Measurements from ENCODE around the gene VPS26A. TPM values are rescaled to one million over a fixed set of nuclear protein-coding genes. Genes with fewer than 3 reads are reported as not detected.

Gene VPS26A
- total RNA-seq, 4 donors from 2014 or later: 34.1 to 51.5 (median 39.4) TPM

DNA sequence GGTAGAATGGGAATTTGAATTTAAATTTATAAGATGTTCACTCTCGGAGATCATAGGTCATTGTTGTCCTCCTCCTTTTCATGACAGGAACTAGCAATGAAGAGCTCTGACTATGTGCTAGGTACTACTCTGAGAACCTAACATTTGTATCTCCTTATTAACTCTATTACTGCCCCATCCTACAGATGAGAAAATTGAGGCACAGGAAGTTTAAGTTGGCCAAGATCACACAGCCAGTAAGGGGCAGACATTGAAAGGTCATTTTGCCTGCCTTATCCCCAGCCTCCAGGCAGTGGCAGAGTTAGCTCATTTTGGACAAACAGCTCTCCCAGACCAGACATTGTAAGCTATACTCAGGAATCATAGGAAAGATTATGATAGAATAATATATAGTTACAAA lies 30.0 kb upstream of the VPS26A start:
- no peak overlapping the region for H3K4me3 ChIP-seq
- TF ChIP-seq EP300 (IDR thresholded peaks at IDR 0.05) (no peak), POLR2AphosphoS5 (IDR thresholded peaks at IDR 0.05) (no peak)
- TF ChIP-seq, protein P1, sequence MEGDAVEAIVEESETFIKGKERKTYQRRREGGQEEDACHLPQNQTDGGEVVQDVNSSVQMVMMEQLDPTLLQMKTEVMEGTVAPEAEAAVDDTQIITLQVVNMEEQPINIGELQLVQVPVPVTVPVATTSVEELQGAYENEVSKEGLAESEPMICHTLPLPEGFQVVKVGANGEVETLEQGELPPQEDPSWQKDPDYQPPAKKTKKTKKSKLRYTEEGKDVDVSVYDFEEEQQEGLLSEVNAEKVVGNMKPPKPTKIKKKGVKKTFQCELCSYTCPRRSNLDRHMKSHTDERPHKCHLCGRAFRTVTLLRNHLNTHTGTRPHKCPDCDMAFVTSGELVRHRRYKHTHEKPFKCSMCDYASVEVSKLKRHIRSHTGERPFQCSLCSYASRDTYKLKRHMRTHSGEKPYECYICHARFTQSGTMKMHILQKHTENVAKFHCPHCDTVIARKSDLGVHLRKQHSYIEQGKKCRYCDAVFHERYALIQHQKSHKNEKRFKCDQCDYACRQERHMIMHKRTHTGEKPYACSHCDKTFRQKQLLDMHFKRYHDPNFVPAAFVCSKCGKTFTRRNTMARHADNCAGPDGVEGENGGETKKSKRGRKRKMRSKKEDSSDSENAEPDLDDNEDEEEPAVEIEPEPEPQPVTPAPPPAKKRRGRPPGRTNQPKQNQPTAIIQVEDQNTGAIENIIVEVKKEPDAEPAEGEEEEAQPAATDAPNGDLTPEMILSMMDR (IDR thresholded peaks at IDR 0.05): no peak
- no peaks in the 10 kb centered on the region for H3K9me3 ChIP-seq
- ATAC-seq: no peak
- 73 to 90% methylated on average over 1 of the region's 1 CpG for WGBS, 2 donors (ENCODE audit: low coverage in 1 of 2)
- H3K36me3 ChIP-seq: peaks cover 0 to 8% of the 10 kb centered on the region in 2 donors
- peaks cover 0 to 4% (median 0%) of the 10 kb centered on the region in 3 donors for H3K4me1 ChIP-seq
- H3K27ac ChIP-seq: no peak overlapping the region
- no peaks in the 10 kb centered on the region for H3K27me3 ChIP-seq

DNA sequence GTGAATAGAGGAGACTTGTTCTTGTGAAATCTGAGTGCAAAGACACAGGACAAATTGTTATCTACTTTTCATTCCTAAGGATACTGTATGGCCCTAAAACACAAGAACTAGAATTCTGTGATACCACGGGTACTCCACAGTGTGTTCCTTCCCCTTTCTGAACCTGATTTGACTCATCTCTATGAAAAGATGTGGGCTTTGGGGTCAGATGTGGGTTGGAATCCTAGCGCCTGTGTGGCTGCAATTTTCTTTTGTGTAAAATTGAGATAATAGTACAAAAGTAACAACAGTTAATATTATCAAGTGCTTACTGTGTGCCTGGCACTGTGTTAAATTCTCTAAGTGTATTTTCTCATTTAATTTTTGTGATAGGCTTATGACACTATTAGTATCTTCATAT lies 27.9 kb upstream of the VPS26A start:
- no peak overlapping the region for H3K27ac ChIP-seq
- H3K27me3 ChIP-seq: peaks cover 4% of the 10 kb centered on the region
- H3K9me3 ChIP-seq: no peaks in the 10 kb centered on the region
- TF ChIP-seq POLR2A (IDR thresholded peaks at IDR 0.05) (no peak), EP300 (IDR thresholded peaks at IDR 0.05) (no peak), POLR2AphosphoS5 (IDR thresholded peaks at IDR 0.05) (no peak)
- TF ChIP-seq, protein P1 (IDR thresholded peaks at IDR 0.05): no peak
- 63 to 78% methylated on average over 2 of the region's 2 CpGs for WGBS, 2 donors (ENCODE audit: low coverage in 1 of 2)
- H3K4me3 ChIP-seq: no peak overlapping the region
- peaks cover 0 to 8% of the 10 kb centered on the region in 2 donors for H3K36me3 ChIP-seq
- ATAC-seq: no peak
- peaks cover 0 to 4% (median 0%) of the 10 kb centered on the region in 3 donors for H3K4me1 ChIP-seq

DNA sequence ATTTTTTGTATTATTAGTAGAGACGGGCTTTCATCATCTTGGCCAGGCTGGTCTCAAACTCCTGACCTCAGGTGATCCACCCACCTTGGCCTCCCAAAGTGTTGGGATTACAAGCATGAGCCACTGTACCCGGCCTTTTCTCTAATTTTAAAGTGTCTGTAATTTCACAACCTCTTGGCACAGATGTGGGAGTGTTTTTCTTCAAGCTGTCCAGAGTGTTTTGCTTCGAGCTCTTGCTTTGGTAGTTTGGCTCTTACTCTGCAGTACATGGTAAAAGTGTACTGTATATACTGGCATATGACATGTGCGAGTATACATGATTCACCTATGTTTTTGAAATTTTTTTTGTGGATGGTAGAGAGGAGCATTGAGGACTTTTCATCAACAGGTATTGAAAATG lies 26.2 kb upstream of the VPS26A start:
- H3K4me3 ChIP-seq: no peak overlapping the region
- TF ChIP-seq POLR2AphosphoS5 (IDR thresholded peaks at IDR 0.05): no peak
- no peak for TF ChIP-seq EP300 (IDR thresholded peaks at IDR 0.05)
- no peak for TF ChIP-seq POLR2A (IDR thresholded peaks at IDR 0.05)
- TF ChIP-seq, protein P1 (IDR thresholded peaks at IDR 0.05): no peak
- H3K36me3 ChIP-seq: peaks cover 0 to 8% of the 10 kb centered on the region in 2 donors
- H3K27me3 ChIP-seq: peaks cover 15% of the 10 kb centered on the region
- no peak for ATAC-seq
- WGBS, 2 donors (ENCODE audit: low coverage in 1 of 2): 79 to 89% methylated on average over 3 to 4 of the region's 4 CpGs
- no peaks in the 10 kb centered on the region for H3K9me3 ChIP-seq
- peaks cover 0 to 4% (median 0%) of the 10 kb centered on the region in 3 donors for H3K4me1 ChIP-seq
- no peak overlapping the region for H3K27ac ChIP-seq

DNA sequence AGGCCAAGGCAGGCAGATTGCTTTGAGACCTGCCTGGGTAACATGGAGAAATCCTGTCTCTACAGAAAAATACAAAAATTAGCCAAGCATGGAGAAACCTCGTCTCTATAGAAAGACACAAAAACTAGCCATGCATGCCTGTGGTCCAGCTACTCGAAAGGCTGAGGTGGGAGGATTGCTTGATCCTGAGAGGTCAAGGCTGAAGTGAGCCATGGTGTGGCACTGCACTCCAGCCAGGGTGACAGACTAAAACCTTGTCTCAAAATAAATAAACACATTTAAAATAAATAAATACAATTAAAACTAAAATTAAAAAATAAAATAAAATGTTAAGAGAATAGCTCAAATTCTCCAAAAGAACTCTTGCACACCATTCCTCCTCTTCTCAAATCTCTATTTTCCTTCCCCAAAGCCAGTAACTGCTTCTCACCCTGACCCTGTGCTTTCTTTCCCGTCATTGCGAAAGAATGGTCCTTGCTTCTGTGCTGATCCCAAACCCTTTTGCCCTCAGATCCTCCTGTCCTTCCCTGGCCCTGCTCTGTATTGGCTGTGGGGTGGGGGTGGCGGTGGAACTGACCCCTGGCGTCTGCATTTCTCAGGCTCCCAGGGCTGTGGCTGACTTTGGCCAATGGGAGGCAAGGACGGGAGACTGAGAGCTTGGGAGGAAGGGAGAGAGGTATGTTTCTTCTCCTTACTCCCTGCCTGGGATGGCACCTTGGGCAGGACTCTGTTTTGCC lies 23.7 kb upstream of the VPS26A start:
- no peaks in the 10 kb centered on the region for H3K4me1 ChIP-seq
- 49 to 58% methylated on average over 4 to 5 of the region's 7 CpGs for WGBS, 2 donors (ENCODE audit: low coverage in 1 of 2)
- H3K27ac ChIP-seq: no peak overlapping the region
- H3K9me3 ChIP-seq: no peaks in the 10 kb centered on the region
- H3K36me3 ChIP-seq: peaks cover 0 to 13% of the 10 kb centered on the region in 2 donors
- peaks cover 15% of the 10 kb centered on the region for H3K27me3 ChIP-seq
- TF ChIP-seq, protein P1 (IDR thresholded peaks at IDR 0.05): no peak
- TF ChIP-seq POLR2A (IDR thresholded peaks at IDR 0.05) (no peak), EP300 (IDR thresholded peaks at IDR 0.05) (no peak), POLR2AphosphoS5 (IDR thresholded peaks at IDR 0.05) (no peak)
- H3K4me3 ChIP-seq: no peak overlapping the region
- ATAC-seq: no peak
